Measurements from ENCODE around the gene ASB6.

Gene ASB6

DNA sequence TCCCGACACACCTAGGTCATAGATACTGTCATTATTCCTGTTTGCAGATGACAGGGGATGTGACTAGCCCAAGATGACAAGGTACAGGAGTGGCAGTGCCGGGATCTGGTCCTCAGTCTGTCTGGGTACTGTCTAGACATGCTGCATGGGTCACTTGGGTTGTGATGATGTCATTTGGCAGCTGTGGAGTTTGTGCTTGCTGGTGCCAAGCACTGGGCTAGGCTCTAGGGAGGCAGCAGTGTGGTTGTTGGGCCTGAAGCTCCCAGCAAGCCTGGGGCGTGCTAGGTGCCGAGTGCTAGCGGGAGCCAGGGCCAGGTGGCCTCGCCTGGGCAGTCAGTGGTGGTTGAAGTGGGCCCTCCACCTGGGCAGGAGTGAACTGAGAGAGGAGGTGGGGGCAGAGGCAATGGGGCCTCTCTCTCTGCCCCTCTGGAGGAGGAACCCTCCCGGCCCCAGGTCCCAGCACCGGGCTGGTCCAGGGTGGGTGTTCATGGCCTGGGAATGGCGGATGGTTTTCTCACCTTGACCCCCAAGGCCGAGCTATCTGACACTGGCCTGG is 8.8 kb upstream of the ASB6 start:
- ChIA-PET POLR2A (no interaction called here), CTCF (interaction anchor here (1.2 kb wide), 1 partner anchor 8 kb away, joined by 5 read pairs; the partner anchor contains the start of gene ASB6)
- TF ChIP-seq ELF4 (IDR thresholded peaks at IDR 0.05) (no peak), FOXA1 (IDR thresholded peaks at IDR 0.05) (no peak), CTBP1 (IDR thresholded peaks at IDR 0.05; ENCODE audit: borderline replicate concordance) (no peak), ZNF384 (IDR thresholded peaks at IDR 0.05) (no peak), HDGF (IDR thresholded peaks at IDR 0.05; ENCODE audit: borderline replicate concordance) (no peak), TARDBP (IDR thresholded peaks at IDR 0.05) (no peak), BHLHE40 (IDR thresholded peaks at IDR 0.05; ENCODE audit: borderline replicate concordance) (no peak), SP1 (IDR thresholded peaks at IDR 0.05) (no peak), ARNT (IDR thresholded peaks at IDR 0.05) (no peak), FOXM1 (IDR thresholded peaks at IDR 0.05; ENCODE audit: borderline replicate concordance) (no peak), L3MBTL2 (conservative IDR thresholded peaks at IDR 0.05) (no peak), FOXK2 (IDR thresholded peaks at IDR 0.05) (no peak), SUZ12 (IDR thresholded peaks at IDR 0.05) (no peak), NFRKB (IDR thresholded peaks at IDR 0.05) (no peak), LEF1 (IDR thresholded peaks at IDR 0.05; ENCODE audit: borderline replicate concordance) (no peak)
- TF ChIP-seq, protein P1, sequence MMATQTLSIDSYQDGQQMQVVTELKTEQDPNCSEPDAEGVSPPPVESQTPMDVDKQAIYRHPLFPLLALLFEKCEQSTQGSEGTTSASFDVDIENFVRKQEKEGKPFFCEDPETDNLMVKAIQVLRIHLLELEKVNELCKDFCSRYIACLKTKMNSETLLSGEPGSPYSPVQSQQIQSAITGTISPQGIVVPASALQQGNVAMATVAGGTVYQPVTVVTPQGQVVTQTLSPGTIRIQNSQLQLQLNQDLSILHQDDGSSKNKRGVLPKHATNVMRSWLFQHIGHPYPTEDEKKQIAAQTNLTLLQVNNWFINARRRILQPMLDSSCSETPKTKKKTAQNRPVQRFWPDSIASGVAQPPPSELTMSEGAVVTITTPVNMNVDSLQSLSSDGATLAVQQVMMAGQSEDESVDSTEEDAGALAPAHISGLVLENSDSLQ (IDR thresholded peaks at IDR 0.05): no peak
- DNase-seq (ENCODE audit: extremely low spot score): no peak

DNA sequence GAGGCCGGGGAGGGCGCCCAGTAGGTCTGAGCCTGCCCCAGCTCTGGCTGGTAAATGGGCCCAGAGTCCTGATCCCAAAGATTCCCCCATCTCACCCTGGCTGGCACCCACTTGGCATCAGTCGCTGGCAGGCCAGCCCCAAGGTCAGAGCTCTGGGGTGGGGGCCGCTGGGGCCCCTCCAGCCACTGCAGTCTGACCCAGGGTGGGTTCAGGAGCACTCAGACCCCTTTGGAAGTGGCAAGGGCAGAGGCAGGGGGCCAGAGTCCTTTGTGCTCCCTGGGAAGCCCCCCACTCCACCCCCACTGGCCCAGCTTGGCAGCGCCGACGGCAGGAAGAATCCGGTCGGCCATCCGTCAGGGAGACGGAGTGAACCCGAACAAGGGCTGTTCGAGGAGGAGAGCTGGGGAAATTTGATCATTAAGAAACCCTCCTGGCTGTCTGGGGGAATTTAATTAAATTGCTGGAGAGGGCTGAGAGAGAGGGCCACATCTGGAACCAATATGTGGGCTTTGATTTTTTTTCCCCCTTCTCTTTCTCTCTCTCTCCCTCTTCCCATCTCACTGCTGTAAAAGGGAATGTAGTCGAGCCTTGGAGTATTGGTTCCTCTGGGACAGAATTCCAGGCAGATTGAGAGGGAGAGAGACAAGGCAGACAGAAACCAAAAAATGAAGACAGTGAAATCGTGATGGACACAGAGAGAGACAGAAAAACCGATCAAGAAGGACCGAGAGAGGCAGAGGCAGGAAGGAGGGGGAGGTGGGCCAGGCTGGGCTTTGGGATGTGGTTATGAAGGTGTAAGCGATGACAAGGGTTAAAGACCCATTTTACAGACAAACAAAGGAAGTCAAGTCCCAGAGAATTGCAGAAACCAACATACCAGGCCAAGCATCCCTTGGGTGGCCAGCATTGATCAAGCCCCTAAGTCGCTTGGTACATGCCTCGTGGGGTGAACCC is 8.1 kb upstream of the ASB6 start:
- TF ChIP-seq FOXK2 (IDR thresholded peaks at IDR 0.05) (no peak), SUZ12 (IDR thresholded peaks at IDR 0.05) (no peak), HDGF (IDR thresholded peaks at IDR 0.05; ENCODE audit: borderline replicate concordance) (no peak), TARDBP (IDR thresholded peaks at IDR 0.05) (no peak), NFRKB (IDR thresholded peaks at IDR 0.05) (no peak), SP1 (IDR thresholded peaks at IDR 0.05) (no peak), CTBP1 (IDR thresholded peaks at IDR 0.05; ENCODE audit: borderline replicate concordance) (no peak), L3MBTL2 (conservative IDR thresholded peaks at IDR 0.05) (no peak), FOXM1 (IDR thresholded peaks at IDR 0.05; ENCODE audit: borderline replicate concordance) (no peak), BHLHE40 (IDR thresholded peaks at IDR 0.05; ENCODE audit: borderline replicate concordance) (no peak), ZNF384 (IDR thresholded peaks at IDR 0.05) (no peak), ELF4 (IDR thresholded peaks at IDR 0.05) (no peak), ARNT (IDR thresholded peaks at IDR 0.05) (no peak), LEF1 (IDR thresholded peaks at IDR 0.05; ENCODE audit: borderline replicate concordance) (no peak)
- TF ChIP-seq, protein P1 (IDR thresholded peaks at IDR 0.05): no peak
- no peak for DNase-seq (ENCODE audit: extremely low spot score)
- CTCF ChIA-PET: no interaction called here
- POLR2A ChIA-PET: interaction anchor here (0.6 kb wide), 1 partner anchor 48 kb away, joined by 3 read pairs; no protein-coding TSS in a partner anchor

DNA sequence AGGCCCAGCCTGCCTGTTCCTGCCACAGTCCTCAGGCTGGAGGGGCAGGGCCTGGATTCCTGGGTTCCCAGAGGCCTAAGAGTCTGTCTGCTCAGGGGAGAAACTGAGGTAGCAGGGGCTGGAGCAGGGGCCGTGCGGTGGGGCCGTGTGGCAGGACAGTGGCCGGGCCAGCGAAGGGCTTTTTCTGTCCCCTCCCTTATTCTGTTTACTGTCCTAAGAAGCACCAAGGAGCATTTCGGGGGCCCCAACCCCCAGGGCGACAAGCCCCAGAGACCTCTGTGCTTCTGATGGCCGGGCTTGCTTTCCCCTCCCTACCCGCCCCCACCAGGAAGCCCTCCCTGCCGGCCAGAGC is 6.8 kb upstream of the ASB6 start:
- no peak for DNase-seq (ENCODE audit: extremely low spot score)
- TF ChIP-seq NFRKB (IDR thresholded peaks at IDR 0.05): no peak
- no peak for TF ChIP-seq SP1 (IDR thresholded peaks at IDR 0.05)
- TF ChIP-seq ARNT (IDR thresholded peaks at IDR 0.05): no peak
- no peak for TF ChIP-seq BHLHE40 (IDR thresholded peaks at IDR 0.05; ENCODE audit: borderline replicate concordance)
- no peak for TF ChIP-seq CTBP1 (IDR thresholded peaks at IDR 0.05; ENCODE audit: borderline replicate concordance)
- TF ChIP-seq L3MBTL2 (conservative IDR thresholded peaks at IDR 0.05): no peak
- TF ChIP-seq TARDBP (IDR thresholded peaks at IDR 0.05): no peak
- no peak for TF ChIP-seq FOXM1 (IDR thresholded peaks at IDR 0.05; ENCODE audit: borderline replicate concordance)
- TF ChIP-seq FOXK2 (IDR thresholded peaks at IDR 0.05): no peak
- TF ChIP-seq HDGF (IDR thresholded peaks at IDR 0.05; ENCODE audit: borderline replicate concordance): no peak
- TF ChIP-seq SUZ12 (IDR thresholded peaks at IDR 0.05): no peak
- TF ChIP-seq, protein P1 (IDR thresholded peaks at IDR 0.05): no peak
- TF ChIP-seq LEF1 (IDR thresholded peaks at IDR 0.05; ENCODE audit: borderline replicate concordance): no peak
- TF ChIP-seq FOXA1 (IDR thresholded peaks at IDR 0.05): no peak
- no peak for TF ChIP-seq ZNF384 (IDR thresholded peaks at IDR 0.05)
- no peak for TF ChIP-seq ELF4 (IDR thresholded peaks at IDR 0.05)
- CTCF ChIA-PET: no interaction called here
- POLR2A ChIA-PET: no interaction called here

DNA sequence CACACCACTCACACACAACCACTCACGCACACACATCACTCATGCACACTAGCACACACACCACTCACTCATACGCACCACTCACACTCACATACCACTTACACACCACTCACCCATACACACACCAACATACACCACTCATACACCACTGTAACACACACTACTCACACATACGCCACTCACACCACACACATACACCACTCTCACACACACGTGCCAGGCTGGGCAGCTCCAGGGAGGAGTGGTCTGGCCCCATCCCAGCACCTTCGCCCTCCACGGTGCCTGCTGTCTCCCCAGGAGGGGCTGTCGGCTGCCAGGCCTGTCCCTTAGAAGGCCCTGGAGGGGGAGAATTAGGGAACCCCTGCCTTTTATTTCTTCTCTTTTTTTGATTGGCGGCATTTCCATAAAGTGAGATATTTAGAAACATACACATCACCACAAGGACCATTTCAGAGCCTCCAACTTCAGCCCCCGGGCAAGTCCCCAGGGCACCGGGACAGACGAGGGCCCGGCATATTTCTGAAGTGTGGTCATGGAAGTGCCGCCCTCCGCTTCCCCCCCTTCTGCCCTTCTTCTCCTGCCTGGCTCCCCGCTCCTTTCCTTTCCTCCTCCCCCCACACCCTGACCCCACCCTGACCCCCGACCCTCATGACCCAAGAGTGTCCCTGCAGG is 6.3 kb upstream of the ASB6 start:
- CTCF ChIA-PET: no interaction called here
- POLR2A ChIA-PET: no interaction called here
- DNase-seq (ENCODE audit: extremely low spot score): no peak
- no peak for TF ChIP-seq LEF1 (IDR thresholded peaks at IDR 0.05; ENCODE audit: borderline replicate concordance)
- no peak for TF ChIP-seq ZNF384 (IDR thresholded peaks at IDR 0.05)
- no peak for TF ChIP-seq ELF4 (IDR thresholded peaks at IDR 0.05)
- no peak for TF ChIP-seq BHLHE40 (IDR thresholded peaks at IDR 0.05; ENCODE audit: borderline replicate concordance)
- TF ChIP-seq SP1 (IDR thresholded peaks at IDR 0.05): no peak
- TF ChIP-seq, protein P1 (IDR thresholded peaks at IDR 0.05): no peak
- TF ChIP-seq ARNT (IDR thresholded peaks at IDR 0.05): no peak
- TF ChIP-seq FOXA1 (IDR thresholded peaks at IDR 0.05): no peak
